Mesodermal cell (in vitro differentiated cells): Measurements from ENCODE around the gene FCHO1.
"Not testable (repeated sequence)": the region's sequence is repeated elsewhere in the genome, so short reads cannot be mapped to it uniquely, and the experiment has no call there.

Experiments
- H3K27ac ChIP-seq: 2 replicates; pipeline ENCODE4 v1.7.0; 2013; ENCODE audit warnings: mild to moderate bottlenecking, low read depth, low read length, moderate library complexity; ENCODE audit not compliant: severe bottlenecking
- H3K36me3 ChIP-seq: 2 replicates; pipeline ENCODE4 v1.7.1; 2013; ENCODE audit warnings: mild to moderate bottlenecking, low read length, moderate library complexity; ENCODE audit not compliant: control insufficient read depth, insufficient read depth
- H3K4me1 ChIP-seq: one replicate; pipeline ENCODE4 v1.7.1; 2013; ENCODE audit warnings: mild to moderate bottlenecking, low read length; ENCODE audit not compliant: insufficient read depth, control insufficient read depth, poor library complexity, severe bottlenecking
- H3K4me3 ChIP-seq: 2 replicates; pipeline ENCODE4 v1.7.0; 2013; ENCODE audit warnings: low read length, control low read depth, mild to moderate bottlenecking; ENCODE audit not compliant: insufficient read depth, poor library complexity, severe bottlenecking; ENCODE audit errors: extremely low read depth
- H3K9me3 ChIP-seq: 2 replicates; pipeline ENCODE4 v1.7.1; 2013; ENCODE audit warnings: mild to moderate bottlenecking, low read length, moderate library complexity; ENCODE audit not compliant: control insufficient read depth
- WGBS, 2 experiments: methylation state at CpG; one replicate each; pipeline ENCODE4 v1.1.5; 2013; ENCODE audit warnings: missing lambda C conversion rate in 2 of 2; ENCODE audit not compliant: insufficient coverage in 2 of 2; 5-methylcytosine and 5-hydroxymethylcytosine counted together

Gene FCHO1

DNA sequence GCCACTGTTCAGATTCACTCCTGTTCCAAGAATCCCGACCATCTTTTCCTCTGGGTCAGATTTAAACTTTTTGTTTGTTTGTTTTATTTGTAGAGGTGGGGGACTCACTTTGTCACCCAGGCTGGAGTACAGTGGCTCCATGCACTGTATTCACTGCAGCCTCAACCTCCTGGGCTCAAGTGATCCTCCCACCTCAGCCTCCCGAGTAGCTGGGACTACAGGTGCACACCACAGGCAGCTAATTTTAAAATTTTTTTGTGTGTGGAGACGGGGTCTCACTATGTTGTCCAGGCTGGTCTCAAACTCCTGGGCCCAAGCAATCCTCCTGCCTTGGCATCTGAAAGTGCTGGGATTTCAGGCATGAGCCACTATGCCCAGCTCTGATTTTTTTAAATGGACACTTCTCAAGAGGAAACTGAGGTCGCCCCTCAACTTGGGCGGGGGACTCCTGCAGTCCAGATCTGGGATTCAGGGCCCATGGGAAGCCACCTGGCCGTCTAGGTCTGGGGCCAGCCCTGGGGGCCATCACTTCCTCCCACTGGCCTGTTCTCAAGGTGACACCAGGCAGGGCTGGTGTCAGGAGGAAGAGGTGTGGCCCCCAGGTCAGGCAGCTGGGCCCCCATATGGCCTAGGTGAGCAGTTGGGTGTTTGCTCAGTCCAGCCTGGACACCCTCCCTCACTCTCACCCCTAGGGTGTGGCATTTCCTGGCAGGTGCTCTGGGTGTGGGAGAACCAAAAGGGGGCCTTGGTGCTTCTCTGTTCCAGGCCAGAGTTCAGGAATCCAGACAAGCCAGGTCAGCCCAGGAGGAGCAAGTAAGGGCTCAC lies 44.9 kb downstream of the FCHO1 start:
- no peaks in the 10 kb centered on the region for H3K9me3 ChIP-seq
- WGBS, 2 experiments, result 75 to 84% methylated on average over 4 to 5 of the region's 6 CpGs
- no peak overlapping the region for H3K27ac ChIP-seq
- H3K36me3 ChIP-seq, result no peaks in the 10 kb centered on the region
- no peak overlapping the region for H3K4me3 ChIP-seq
- peaks cover 7% of the 10 kb centered on the region for H3K4me1 ChIP-seq

DNA sequence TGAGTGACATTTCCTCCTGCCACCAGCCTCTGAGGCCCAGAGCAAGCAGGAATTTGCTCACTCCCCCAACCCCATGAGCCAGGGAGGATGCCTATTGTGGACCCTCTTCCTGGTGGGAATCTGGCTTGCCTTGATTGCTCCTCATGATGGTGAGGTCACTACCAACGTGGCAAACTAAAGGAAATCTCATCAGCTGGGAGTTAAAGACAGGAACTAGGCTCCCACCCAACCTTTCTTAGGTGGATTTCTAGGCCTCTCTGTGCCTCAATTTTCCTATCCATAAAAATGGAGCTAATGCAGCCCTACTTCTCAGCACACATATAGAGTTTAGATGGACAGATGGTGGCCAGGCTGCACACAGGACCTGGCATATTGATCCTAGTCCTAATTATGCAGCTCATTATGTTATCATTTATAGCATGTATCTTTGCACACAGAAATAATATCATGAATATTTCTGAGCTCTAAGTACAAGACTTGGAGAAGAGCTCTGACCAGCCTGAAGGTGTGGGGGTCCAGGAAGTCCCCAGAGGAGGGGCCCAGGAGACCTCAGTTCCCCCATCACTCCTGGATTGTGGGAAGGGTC lies 45.7 kb downstream of the FCHO1 start:
- H3K4me3 ChIP-seq, result no peak overlapping the region
- H3K36me3 ChIP-seq, result no peaks in the 10 kb centered on the region
- H3K9me3 ChIP-seq, result no peaks in the 10 kb centered on the region
- peaks cover 3% of the 10 kb centered on the region for H3K4me1 ChIP-seq
- H3K27ac ChIP-seq, result no peak overlapping the region
- WGBS, 2 experiments, result 86 to 89% methylated on average over 1 of the region's 1 CpG

DNA sequence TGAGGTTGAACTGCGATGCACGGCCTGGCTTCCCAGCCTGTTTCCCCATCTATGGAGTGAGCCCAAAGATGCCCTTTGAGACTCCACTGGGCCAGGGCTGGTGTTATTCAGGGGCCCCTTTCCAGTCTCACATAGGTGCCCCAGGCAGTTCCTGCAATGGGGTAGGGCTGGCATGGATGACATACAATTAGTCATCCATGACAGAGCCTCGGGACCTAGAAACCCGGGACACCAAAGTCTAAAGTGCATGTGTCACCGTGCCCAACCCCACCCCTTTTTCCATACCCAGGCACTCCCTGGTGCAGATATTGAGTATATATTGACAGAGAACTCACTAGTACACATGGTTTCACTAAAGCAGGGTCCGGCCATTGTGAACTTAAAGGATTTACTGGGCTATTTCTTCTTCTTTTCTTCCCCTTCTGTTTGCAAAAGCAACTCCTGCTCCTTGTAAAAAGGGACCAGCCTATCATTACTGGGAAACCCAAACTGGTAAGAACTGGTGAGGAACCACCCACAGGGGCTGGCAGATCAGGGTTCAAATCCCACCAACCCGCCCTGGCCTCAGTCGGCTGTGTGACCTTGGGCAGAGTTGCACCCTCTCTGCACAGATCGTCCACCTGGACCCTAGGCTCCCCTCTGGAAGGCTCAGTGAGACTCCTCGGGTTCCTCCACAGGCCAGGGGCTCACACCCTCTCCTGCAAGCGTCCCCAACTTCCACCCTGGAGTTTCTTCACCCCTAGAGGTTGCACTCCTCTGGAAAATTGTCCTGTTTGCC lies 46.3 kb downstream of the FCHO1 start:
- Histone ChIP-seq H3K27ac (no peak overlapping the region), H3K36me3 (no peaks in the 10 kb centered on the region), H3K4me1 (peaks cover 3% of the 10 kb centered on the region), H3K9me3 (no peaks in the 10 kb centered on the region), H3K4me3 (no peak overlapping the region)
- 80 to 81% methylated on average over 7 to 10 of the region's 11 CpGs for WGBS, 2 experiments

DNA sequence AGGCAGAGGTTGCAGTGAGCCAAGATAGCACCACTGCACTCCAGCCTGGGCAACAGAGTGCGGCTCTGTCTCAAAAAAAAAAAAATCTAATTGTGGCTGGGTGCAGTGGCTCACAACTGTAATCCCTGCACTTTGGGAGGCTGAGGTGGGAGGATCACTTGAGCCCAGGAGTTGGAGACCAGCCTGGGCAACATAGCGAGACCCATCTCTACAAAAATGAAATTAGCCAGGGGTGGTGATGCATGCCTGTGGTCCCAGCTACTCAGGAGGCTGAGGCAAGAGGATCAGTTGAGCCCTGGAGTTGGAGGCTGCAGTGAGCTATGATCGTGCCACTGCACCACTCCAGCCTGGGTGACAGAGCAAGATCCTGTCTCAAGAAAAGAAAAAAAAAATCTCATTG lies 47.3 kb downstream of the FCHO1 start:
- not testable (repeated sequence) for H3K27ac ChIP-seq, H3K9me3 ChIP-seq, H3K36me3 ChIP-seq, H3K4me1 ChIP-seq, H3K4me3 ChIP-seq
- 94 to 95% methylated on average over 3 of the region's 3 CpGs for WGBS, 2 experiments

DNA sequence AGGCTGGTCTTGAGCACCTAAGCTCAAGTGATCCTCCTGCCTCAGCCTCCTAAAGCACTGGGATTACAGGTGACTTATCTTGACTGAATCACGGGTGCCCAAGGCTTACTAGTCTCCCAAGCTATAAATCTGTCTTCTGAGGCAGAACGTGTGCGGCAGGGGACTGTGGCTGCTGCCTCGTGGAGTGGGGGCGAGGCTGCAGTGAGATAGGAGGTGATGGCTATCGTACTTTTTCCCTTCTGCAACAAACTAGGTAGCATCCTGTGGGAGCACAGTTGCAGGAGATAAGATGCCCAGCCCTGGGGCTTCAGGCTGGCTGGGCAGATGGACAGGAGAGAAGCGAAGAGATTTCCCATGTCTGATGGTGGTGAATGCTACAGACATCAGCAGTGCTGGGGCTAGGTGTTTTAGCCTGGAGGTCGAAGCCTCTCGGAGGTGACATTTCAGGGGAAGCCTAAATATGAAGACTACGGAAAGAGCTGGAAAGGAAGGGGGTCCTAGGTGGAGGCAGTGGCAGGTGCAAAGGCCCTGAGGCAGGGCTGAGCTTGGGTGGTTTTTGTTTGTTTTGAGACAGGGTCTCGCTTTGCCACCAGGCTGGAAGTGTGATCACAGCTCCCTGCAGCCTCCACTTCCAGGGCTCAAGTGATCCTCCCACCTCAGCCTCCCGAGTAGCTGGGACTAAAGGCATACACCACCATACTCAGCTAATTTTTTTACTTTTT lies 51.0 kb downstream of the FCHO1 start:
- Histone ChIP-seq H3K4me1 (no peaks in the 10 kb centered on the region), H3K9me3 (no peaks in the 10 kb centered on the region), H3K27ac (no peak overlapping the region), H3K36me3 (no peaks in the 10 kb centered on the region), H3K4me3 (no peak overlapping the region)
- WGBS, 2 experiments, result 84 to 91% methylated on average over 6 to 11 of the region's 12 CpGs

DNA sequence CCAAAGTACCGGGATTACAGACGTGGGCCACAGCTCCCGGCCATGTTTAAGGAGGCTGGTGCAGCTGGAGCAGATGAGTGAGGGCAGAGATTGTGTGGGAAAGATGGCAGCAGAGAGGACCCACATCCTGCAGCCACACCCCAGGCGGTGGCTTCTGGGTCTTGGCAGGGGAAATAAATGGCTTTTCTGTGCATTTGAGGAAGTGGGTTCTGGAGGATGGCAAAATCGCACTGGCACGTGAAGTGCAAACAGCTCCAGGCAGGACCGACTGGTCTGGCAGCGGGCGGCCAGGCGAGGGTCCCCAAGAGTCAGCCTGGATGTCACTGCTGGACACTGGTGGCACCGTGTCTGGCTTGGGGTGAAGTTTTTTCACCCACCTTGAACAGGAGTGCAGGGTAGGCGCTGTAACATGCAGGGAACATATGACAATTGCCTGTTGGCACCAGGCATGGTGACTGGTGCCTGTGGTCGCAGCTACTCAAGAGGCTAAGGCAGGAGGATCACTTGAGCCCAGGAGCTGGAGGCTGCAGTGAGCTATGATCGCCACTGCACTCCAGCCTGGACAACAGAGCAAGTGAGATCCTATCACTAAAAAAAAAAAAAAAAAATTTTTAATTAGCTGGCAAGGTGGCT lies 52.1 kb downstream of the FCHO1 start:
- no peaks in the 10 kb centered on the region for H3K4me1 ChIP-seq
- 80 to 87% methylated on average over 9 to 11 of the region's 14 CpGs for WGBS, 2 experiments
- no peaks in the 10 kb centered on the region for H3K9me3 ChIP-seq
- no peak overlapping the region for H3K4me3 ChIP-seq
- no peak overlapping the region for H3K27ac ChIP-seq
- no peaks in the 10 kb centered on the region for H3K36me3 ChIP-seq

DNA sequence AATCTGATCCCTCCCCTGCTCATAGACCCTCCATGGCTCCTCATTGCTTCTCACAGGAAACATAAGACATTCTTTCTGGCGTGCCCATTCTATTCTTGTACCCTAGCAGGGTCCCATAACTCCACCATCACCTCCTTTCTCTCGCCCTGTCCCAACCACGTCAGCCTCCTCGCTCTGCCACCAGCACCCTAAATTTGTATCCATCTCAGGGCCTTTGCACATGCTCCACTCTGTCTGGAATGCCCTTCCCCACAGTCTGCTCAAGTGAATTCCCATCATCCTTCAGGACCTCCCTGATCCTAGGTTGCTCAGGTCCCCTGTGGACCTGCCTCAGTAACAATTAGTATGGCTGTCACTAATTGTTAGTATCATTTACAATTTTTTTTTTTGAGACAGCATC lies 54.1 kb downstream of the FCHO1 start:
- Histone ChIP-seq H3K36me3 (no peaks in the 10 kb centered on the region), H3K4me3 (no peak overlapping the region), H3K27ac (no peak overlapping the region), H3K9me3 (no peaks in the 10 kb centered on the region), H3K4me1 (no peaks in the 10 kb centered on the region)
- WGBS, 2 experiments, result 69 to 91% methylated on average over 2 to 4 of the region's 4 CpGs

DNA sequence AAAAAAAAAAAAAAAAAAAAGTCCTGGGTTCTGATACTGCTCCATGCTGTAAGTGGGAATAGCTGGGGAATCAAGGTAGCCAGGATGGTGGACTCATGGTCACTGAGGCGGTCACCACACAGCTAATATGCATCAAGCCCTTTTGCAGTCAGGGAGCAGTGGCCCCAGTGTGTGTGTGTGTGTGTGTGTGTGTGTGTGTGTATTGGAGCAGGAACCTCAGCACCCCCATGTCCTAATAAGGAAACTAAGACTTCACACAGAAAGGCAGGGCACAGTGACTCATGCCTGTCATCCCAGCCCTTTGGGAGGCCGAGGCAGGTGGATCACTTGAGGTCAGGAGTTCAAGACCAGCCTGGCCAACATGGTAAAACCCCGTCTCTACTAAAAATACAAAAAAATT lies 55.7 kb downstream of the FCHO1 start:
- no peaks in the 10 kb centered on the region for H3K9me3 ChIP-seq
- 78 to 86% methylated on average over 1 of the region's 3 CpGs for WGBS, 2 experiments
- H3K4me3 ChIP-seq, result no peak overlapping the region
- H3K27ac ChIP-seq, result no peak overlapping the region
- no peaks in the 10 kb centered on the region for H3K4me1 ChIP-seq
- no peaks in the 10 kb centered on the region for H3K36me3 ChIP-seq

DNA sequence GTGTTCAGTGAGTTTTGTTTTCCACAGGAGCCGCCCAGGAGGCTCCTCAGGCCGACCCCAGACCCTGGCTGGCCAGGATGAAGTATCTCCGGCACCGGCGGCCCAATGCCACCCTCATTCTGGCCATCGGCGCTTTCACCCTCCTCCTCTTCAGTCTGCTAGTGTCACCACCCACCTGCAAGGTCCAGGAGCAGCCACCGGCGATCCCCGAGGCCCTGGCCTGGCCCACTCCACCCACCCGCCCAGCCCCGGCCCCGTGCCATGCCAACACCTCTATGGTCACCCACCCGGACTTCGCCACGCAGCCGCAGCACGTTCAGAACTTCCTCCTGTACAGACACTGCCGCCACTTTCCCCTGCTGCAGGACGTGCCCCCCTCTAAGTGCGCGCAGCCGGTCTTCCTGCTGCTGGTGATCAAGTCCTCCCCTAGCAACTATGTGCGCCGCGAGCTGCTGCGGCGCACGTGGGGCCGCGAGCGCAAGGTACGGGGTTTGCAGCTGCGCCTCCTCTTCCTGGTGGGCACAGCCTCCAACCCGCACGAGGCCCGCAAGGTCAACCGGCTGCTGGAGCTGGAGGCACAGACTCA lies 56.5 kb downstream of the FCHO1 start:
- Histone ChIP-seq H3K4me1 (no peaks in the 10 kb centered on the region), H3K36me3 (no peaks in the 10 kb centered on the region), H3K27ac (no peak overlapping the region), H3K9me3 (no peaks in the 10 kb centered on the region), H3K4me3 (no peak overlapping the region)
- WGBS, 2 experiments, result 93% methylated on average over 31 to 37 of the region's 38 CpGs

DNA sequence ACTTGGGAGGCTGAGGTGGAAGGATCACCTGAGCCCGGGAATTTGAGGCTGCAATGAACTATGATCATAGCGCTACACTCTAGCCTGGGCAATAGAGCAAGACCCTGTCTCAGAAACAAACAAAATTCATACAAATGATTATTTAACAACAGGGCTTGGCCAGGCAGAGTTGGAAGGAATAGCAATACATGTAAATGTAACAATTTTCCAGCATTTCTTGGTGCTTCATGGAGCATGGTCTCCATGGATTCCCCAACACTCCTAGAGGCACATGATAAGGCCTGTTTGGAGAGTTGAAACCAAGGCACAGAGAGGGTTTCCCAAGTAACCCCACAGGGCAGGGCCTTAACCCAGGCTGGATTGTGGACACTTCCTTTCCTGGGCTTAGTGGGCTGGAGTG lies 59.8 kb downstream of the FCHO1 start:
- 100% methylated on average over 1 of the region's 2 CpGs; no CpG with 5 or more reads in 1 of the 2 experiments for WGBS, 2 experiments
- Histone ChIP-seq H3K27ac (no peak overlapping the region), H3K4me3 (no peak overlapping the region), H3K4me1 (no peaks in the 10 kb centered on the region), H3K36me3 (no peaks in the 10 kb centered on the region), H3K9me3 (no peaks in the 10 kb centered on the region)
